Measurements from ENCODE around the gene SLC25A38. TPM values are rescaled to one million over a fixed set of nuclear protein-coding genes. Genes with fewer than 3 reads are reported as not detected.
A peak's percentile ranks its signal among the peaks of the same experiment; 100 is the strongest.
"Not testable (repeated sequence)": the region's sequence is repeated elsewhere in the genome, so short reads cannot be mapped to it uniquely, and the experiment has no call there.

Gene SLC25A38
- polyA plus RNA-seq, 2 of the 4 experiments (the other 2 are of a cell fraction): 31.9 to 52.8 TPM

GRCh38 chr3:39415302-39415701 lies 32.1 kb downstream of the SLC25A38 start:
- CTCF ChIA-PET: interaction anchor here (0.6 to 6.8 kb wide), 4 partner anchors 9 to 84 kb away, joined by 3 to 58 read pairs (median 9); partner anchors contain the start of gene RPSA
- H3K4me2 ChIP-seq; H3K9me3 ChIP-seq; DNase-seq (ENCODE audit: low read depth in 1 of 2, low spot score in 1 of 2); H3K27ac ChIP-seq; FAIRE-seq; H3K4me3 ChIP-seq: not testable (repeated sequence)
- peaks cover 22% of the 10 kb centered on the region; the same call in 2 of the 3 replicates for H3K4me1 ChIP-seq
- 86% methylated on average over 3 of the region's 3 CpGs for WGBS (ENCODE audit: missing lambda C conversion rate)
- ATAC-seq: peak in 1 of 2 experiments; percentile 0; a peak in 1 of 6 replicates
- 0 out of 2 replicates have a peak, but pooled peaks have one; percentile 79 for TF ChIP-seq FOSB (CRISPR knock-in tag; IDR thresholded peaks at IDR 0.05)
- peak; percentile 69; the same call in 1 of the 2 replicates for TF ChIP-seq TP53 (CRISPR knock-in tag; IDR thresholded peaks at IDR 0.05)
- TF ChIP-seq POLR2AphosphoS2 (conservative IDR thresholded peaks at IDR 0.05; ENCODE audit: low read length): peak; percentile 72; the same call in 1 of the 2 replicates
- peak; percentile 20; the same call in 1 of the 2 replicates for TF ChIP-seq RARB (CRISPR knock-in tag; IDR thresholded peaks at IDR 0.05)
- TF ChIP-seq GATA3 (IDR thresholded peaks at IDR 0.05; ENCODE audit: borderline replicate concordance): 0 out of 2 replicates have a peak, but pooled peaks have one; percentile 11
- TF ChIP-seq TFCP2L1 (CRISPR knock-in tag; IDR thresholded peaks at IDR 0.05): peak; percentile 76
- POLR2A ChIA-PET: interaction anchor here (3.4 kb wide), 1 partner anchor 9 kb away, joined by 18 read pairs; the partner anchor contains the start of gene RPSA

- DNase-seq (ENCODE audit: low read depth in 1 of 2, low spot score in 1 of 2): peak in 1 of 2 experiments; percentile 28
- POLR2A ChIA-PET: interaction anchor here (0.7 to 3.4 kb wide), 3 partner anchors 9 to 83 kb away, joined by 3 to 18 read pairs (median 3); partner anchors contain the start of gene RPSA
Observed at GRCh38 chr3:39415983-39416382, 32.8 kb downstream of the SLC25A38 start.

DNA sequence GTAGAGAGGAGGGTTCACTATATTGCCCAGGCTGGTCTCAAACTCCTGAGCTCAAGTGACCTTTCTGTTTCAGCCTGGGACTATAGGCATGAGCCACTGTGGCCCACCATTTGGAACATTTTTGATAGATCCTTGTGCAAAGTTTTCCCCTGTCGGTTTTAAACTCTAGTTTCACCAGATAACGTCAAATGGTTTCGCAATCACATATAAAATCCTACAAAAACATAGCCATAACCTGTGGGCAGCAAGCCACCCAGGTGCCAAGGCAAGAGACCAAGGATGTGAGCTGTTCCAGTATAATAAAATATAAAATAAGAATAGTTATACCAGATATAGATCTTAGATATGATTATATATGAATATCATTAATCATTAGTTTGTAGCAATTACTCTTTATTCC lies 33.8 kb downstream of the SLC25A38 start:
- 0 out of 3 replicates have a peak, but pooled peaks have one; percentile 0 for TF ChIP-seq BCL3 (IDR thresholded peaks at IDR 0.05)
- peak in 1 of 2 experiments; percentile 18; a peak in 1 of 4 replicates for TF ChIP-seq CEBPB (IDR thresholded peaks at IDR 0.05)
- DNase-seq (ENCODE audit: low read depth in 1 of 2, low spot score in 1 of 2); H3K4me3 ChIP-seq; H3K27ac ChIP-seq; FAIRE-seq; H3K4me2 ChIP-seq; H3K9me3 ChIP-seq: not testable (repeated sequence)
- peaks cover 15% of the 10 kb centered on the region; the same call in 1 of the 3 replicates for H3K4me1 ChIP-seq
- ATAC-seq: peak in 1 of 2 experiments; percentile 18; a peak in 3 of 6 replicates
- POLR2A ChIA-PET: interaction anchor here (1.5 to 3.4 kb wide), 2 partner anchors 11 to 82 kb away, joined by 3 to 18 read pairs; partner anchors contain the start of gene RPSA
- 37% methylated on average over 3 of the region's 3 CpGs for WGBS (ENCODE audit: missing lambda C conversion rate)
- CTCF ChIA-PET: interaction anchor here (0.8 to 6.8 kb wide), 5 partner anchors 11 to 82 kb away, joined by 3 to 58 read pairs (median 10); partner anchors contain the start of gene RPSA

More at GRCh38 chr3:39415983-39416382, 32.8 kb downstream of the SLC25A38 start:
- Histone ChIP-seq H3K4me1 (peaks cover 18% of the 10 kb centered on the region; the same call in 2 of the 3 replicates), H3K27ac (no peak overlapping the region), H3K9me3 (no peaks in the 10 kb centered on the region), H3K4me2 (no peak overlapping the region), H3K4me3 (no peak overlapping the region)
- no peak for FAIRE-seq
- peak; percentile 65 to 66 for ATAC-seq
- CTCF ChIA-PET: interaction anchor here (0.6 to 6.8 kb wide), 5 partner anchors 9 to 798 kb away, joined by 3 to 58 read pairs (median 10); partner anchors contain the start of gene RPSA
- WGBS (ENCODE audit: missing lambda C conversion rate): 100% methylated on average over 1 of the region's 1 CpG
- TF ChIP-seq KDM1A (IDR thresholded peaks at IDR 0.05; ENCODE audit: low read depth): no peak
- TF ChIP-seq FOSB (CRISPR knock-in tag; IDR thresholded peaks at IDR 0.05): peak; percentile 79; the same call in 1 of the 2 replicates
- TF ChIP-seq MYC (IDR thresholded peaks at IDR 0.05; ENCODE audit: borderline replicate concordance, low read length): no peak
- no peak for TF ChIP-seq NPAS2 (CRISPR knock-in tag; IDR thresholded peaks at IDR 0.05; ENCODE audit: borderline replicate concordance)
- TF ChIP-seq MAFK (IDR thresholded peaks at IDR 0.05; ENCODE audit: partially characterized antibody): no peak
- peak; percentile 73; the same call in 1 of the 2 replicates for TF ChIP-seq TFCP2L1 (CRISPR knock-in tag; IDR thresholded peaks at IDR 0.05)
- no peak for TF ChIP-seq BHLHE40 (IDR thresholded peaks at IDR 0.05; ENCODE audit: low read depth, low read length)
- no peak for TF ChIP-seq TP53 (CRISPR knock-in tag; IDR thresholded peaks at IDR 0.05)
- TF ChIP-seq KDM5A (IDR thresholded peaks at IDR 0.05): no peak
- no peak for TF ChIP-seq E2F6 (IDR thresholded peaks at IDR 0.05; ENCODE audit: borderline replicate concordance, low read depth)
- no peak for TF ChIP-seq CBX2 (IDR thresholded peaks at IDR 0.05; ENCODE audit: borderline replicate concordance, low read depth)
- TF ChIP-seq RCOR1 (IDR thresholded peaks at IDR 0.05; ENCODE audit: low read depth, low read length): no peak
- no peak for TF ChIP-seq CHD4 (IDR thresholded peaks at IDR 0.05; ENCODE audit: borderline replicate concordance)
- peak; percentile 5; the same call in 1 of the 2 replicates for TF ChIP-seq POLR2A (IDR thresholded peaks at IDR 0.05; ENCODE audit: low read length)
- TF ChIP-seq, protein P1, sequence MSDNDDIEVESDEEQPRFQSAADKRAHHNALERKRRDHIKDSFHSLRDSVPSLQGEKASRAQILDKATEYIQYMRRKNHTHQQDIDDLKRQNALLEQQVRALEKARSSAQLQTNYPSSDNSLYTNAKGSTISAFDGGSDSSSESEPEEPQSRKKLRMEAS (IDR thresholded peaks at IDR 0.05): no peak
- TF ChIP-seq USF2 (IDR thresholded peaks at IDR 0.05): no peak
- TF ChIP-seq RFX5 (IDR thresholded peaks at IDR 0.05): no peak
- TF ChIP-seq POLR2AphosphoS2 (conservative IDR thresholded peaks at IDR 0.05; ENCODE audit: low read length): peak; percentile 31; the same call in 1 of the 2 replicates
- no peak for TF ChIP-seq HOXB13 (CRISPR knock-in tag; IDR thresholded peaks at IDR 0.05; ENCODE audit: low read depth)

DNA sequence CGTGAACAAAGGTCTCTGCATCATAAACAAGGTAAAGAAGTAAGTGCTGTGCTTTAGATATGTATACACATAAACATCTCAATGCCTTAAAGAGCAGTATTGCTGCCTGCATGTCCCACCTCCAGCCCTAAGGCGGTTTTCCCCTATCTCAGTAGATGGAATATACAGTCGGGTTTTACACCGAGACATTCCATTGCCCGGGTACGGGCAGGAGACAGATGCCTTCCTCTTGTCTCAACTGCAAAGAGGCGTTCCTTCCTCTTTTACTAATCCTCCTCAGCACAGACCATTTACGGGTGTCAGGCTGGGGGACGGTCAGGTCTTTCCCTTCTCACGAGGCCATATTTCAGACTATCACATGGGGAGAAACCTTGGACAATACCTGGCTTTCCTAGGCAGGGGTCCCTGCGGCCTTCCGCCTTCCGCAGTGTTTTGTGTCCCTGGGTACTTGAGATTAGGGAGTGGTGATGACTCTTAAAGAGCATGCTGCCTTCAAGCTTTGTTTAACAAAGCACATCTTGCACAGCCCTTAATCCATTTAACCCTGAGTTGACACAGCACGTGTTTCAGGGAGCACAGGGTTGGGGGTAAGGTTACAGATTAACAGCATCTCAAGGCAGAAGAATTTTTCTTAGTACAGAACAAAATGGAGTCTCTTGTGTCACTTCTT lies 35.5 kb downstream of the SLC25A38 start:
- CTCF ChIA-PET: interaction anchor here (2.4 kb wide), 1 partner anchor 13 kb away, joined by 10 read pairs; no protein-coding TSS in a partner anchor
- FAIRE-seq; H3K27ac ChIP-seq; H3K4me3 ChIP-seq; H3K4me2 ChIP-seq; H3K9me3 ChIP-seq; POLR2A ChIA-PET; DNase-seq (ENCODE audit: low read depth in 1 of 2, low spot score in 1 of 2); H3K4me1 ChIP-seq; ATAC-seq: not testable (repeated sequence)
- WGBS (ENCODE audit: missing lambda C conversion rate): 73% methylated on average over 14 of the region's 14 CpGs
